HG03575 (cell line): ENCODE data around the gene SLC16A5.
"Not testable (repeated sequence)": the region's sequence is repeated elsewhere in the genome, so short reads cannot be mapped to it uniquely, and the experiment has no call there.

Experiments
- ATAC-seq: cut with Tn5 transposase; IDR thresholded peaks from one replicate; pipeline ENCODE4 v1.9.1; 2021; ENCODE audit not compliant: unreplicated experiment, insufficient number of reproducible peaks, low FRiP score; ENCODE audit errors: extremely low read depth

The SLC16A5 gene

DNA sequence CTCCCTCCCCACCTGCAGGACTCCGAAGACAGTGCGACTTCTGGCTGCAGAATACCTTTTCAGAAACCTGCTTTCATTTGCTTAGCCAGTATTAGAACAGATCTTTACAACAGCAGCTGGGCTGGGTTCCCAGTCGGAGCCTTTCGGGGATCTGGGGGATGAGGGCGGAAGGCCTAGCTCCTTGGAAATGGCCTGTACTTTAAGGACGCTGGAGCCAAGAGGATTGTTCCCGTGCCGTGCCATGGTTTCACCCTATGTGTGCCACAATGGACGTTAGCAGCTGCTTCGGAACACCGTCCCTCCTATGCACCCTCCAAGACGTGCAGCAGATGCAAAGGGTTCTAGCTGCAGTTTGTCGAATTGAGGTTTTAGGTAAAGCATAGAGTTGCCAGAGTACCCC is 24.6 kb upstream of the SLC16A5 start:
- ATAC-seq, result no peak

GRCh38 chr17:75063626-75064025 is 24.1 kb upstream of the SLC16A5 start:
- no peak for ATAC-seq

DNA sequence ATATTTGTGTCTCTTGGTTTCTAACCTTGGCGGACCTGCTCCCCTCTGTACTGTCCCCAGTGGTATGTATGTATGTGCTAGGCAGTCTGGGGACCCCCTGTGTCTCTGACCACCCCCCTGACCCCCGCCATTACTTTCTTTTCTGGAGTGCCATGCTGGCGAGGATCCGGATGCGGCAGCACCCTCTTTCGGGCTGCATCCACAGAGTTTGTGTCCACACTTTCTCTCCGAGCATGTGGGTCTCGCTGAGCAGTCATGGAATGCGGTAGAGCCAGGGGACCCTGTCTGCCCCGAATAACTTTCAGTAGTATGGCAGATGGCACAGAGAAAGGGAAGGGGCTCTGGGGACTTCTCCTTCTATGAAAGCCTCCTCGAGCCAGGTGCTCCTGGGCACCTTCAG is 23.7 kb upstream of the SLC16A5 start:
- ATAC-seq, result no peak

DNA sequence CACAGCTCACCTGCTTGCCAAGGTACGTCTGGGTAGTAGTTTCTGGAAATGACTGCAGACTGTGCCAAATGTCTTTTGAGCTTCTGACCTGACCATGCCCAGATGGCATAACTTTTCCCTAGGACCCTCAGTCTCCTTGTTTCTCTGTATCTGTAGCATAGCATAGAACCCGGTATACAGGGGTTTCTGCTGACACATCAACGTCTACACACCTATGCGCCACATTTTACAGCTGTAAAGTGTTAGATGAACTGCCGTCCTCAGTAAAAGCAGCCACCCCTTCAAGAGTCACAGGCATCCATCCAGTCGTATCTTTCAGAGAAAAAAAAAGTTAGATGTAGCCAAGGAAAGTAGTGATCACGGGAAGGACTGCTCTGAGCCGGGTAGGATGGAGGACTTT is 23.3 kb upstream of the SLC16A5 start:
- no peak for ATAC-seq

GRCh38 chr17:75064867-75065561 is 22.7 kb upstream of the SLC16A5 start:
- ATAC-seq, result no peak

DNA sequence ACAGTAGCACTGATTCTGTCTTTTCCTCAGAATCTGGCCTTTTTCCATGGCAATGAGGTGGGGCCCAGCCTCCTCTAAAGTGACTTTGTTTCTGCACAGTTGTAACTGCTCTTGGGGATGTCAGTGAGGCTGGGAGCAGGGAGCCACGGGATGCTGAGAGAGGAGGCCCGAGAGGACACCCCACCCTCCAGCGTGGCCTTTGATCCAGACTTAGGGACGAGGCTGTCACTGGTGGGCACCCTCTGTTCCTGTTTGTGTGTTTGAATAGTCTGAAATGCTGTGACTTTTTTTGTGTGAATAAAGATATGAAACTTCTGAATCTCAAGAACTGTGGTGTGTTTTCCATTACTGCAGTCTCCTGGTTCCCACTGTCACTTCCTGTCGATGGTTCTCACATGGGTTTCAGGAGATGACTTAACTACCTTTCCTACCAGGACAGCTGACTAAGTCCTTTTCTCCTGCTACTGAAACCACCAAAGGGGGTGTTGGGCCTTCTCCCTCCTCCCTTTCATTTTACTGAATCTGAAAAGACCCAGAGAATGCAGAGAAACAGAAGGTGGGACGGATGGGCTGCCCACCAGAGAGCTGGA is 22.1 kb upstream of the SLC16A5 start:
- no peak for ATAC-seq

GRCh38 chr17:75067856-75068255 is 19.9 kb upstream of the SLC16A5 start:
- no peak for ATAC-seq

GRCh38 chr17:75068750-75069149 is 19.0 kb upstream of the SLC16A5 start:
- ATAC-seq, result no peak

DNA sequence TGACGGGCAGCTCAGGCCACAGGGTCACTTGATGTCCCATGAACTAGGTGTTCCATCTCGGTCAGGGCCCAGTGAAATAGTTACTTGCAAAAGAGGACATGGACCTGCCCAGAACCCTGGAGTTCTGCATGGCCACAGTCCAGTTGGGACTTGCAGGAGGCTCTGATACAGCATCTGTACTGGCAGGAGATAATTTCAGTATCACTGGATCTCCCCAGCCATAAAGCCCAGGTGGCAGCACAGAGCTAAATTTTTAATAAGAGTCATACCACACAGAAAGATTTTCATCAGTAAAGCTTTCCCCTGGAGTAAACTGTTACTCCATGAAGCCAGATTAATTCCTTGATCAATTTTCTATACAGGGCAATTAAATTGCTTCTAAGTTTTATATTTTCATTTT is 18.0 kb upstream of the SLC16A5 start:
- no peak for ATAC-seq

GRCh38 chr17:75071478-75072271 is 16.1 kb upstream of the SLC16A5 start:
- ATAC-seq, result not testable (repeated sequence)

GRCh38 chr17:75072909-75073308 is 14.8 kb upstream of the SLC16A5 start:
- not testable (repeated sequence) for ATAC-seq

DNA sequence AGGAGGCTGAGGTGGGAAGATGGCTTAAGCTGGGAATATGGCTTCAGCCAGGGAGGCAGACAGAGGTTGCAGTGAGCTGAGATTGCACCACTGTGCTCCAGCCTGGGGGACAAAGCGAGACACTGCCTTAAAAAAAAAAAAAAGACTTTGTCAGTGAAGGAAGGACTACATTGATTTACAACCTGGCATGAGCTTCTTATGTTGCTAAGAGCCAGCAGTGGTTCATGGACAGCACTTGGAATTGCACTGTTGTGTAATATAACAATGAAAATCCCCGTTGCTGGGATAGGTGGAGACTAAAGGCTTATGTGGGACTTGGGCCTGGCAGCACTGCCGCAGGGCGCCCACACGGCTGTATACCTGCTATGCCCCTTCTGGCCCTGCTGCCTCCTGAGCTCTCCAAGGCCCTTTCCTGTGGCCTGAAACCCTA is 14.1 kb upstream of the SLC16A5 start:
- ATAC-seq, result no peak

DNA sequence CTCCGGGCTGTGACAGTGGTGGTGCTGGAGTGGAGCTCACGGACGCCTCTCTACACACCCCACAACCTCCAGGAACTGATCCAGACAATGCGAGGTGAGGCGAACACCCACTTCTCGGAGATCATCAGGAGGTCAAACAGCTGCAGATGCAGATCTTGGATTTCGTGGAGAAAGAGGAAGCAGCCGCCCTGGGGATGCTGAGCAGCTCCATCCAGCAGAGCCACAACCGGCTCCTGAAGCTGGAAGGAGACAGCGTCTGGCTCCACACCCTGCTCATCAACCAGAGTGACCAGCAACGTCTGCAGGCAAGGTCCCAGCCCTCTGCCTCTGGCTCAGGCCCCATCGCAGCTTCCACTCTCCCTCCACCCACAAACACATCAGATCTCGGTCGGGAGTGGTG is 13.2 kb upstream of the SLC16A5 start:
- ATAC-seq, result no peak

GRCh38 chr17:75075597-75076336 is 12.0 kb upstream of the SLC16A5 start:
- ATAC-seq, result no peak

GRCh38 chr17:75077072-75077495 is 10.7 kb upstream of the SLC16A5 start:
- no peak for ATAC-seq

DNA sequence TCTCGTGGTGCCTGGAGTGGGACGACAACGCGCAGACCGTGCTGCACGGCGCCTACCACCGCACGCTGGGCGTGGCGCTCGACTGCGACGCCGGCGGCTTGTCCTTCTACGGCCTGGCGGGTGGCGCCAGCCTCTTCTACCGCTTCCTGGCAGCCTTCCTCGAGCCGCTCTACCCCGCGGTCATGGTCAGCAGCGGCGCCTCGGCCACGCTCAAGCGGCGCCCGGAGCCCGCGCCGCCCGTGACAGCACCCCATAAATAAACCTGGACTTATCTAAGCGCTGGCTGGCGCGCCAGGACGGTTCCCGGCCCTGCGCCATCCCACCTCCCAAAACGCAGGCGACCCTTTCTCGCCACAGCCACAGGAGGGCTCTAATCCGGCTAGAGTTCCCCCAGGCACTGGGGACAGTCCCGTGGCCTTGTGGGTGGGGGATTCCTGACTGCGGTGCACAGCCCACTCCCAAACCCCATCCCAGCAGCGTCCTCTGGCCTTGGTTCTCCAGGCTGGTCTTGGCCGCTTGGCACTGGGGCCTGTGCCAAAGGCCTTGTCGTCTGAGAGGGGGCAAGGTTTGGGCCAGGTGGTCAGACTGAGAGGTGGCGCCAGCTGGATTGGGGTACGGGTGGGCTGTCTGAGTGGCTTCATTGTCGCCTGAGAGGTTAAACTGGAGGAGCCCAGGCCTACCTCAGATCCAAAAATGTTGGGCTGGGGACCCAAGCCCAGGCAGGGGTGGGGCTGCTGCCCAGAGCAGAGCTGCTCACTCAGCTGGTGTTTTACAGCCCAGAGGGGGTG is 10.1 kb upstream of the SLC16A5 start:
- ATAC-seq, result no peak

DNA sequence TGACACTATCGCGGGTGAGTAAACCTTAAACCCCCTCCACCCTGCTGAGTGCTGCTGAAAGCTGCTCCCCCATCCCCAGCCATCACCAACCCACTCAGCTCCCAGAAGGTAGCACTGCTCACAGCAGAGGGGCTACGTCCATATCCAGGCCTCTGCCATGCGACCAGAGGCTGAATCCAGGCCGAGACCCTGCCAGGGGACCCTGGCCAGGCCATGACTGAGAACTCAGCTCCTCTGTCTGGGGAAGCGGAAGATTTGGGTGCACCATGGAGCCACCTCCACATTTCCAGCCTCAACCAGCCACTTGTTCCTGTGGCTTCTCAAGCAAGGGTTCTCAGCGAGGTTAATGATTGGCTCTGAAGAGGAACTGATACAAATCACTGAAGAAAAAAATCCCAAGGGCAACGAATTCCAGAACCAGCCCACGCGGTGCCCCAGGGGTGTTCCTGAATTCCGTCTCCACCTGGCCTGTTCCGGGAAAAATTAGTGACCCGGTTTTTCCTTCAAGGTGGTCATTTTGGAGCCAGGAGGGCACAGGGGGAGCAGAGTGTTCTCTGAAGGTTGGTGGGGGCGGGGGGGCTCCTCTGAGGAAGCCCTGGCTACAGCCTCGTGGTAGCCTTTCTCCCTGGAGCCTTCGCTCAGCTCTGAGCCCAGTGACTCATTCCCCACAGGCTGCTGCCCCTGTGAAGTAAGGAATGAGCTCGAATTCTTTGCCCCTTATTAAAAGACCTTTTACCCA is 9.3 kb upstream of the SLC16A5 start:
- no peak for ATAC-seq

DNA sequence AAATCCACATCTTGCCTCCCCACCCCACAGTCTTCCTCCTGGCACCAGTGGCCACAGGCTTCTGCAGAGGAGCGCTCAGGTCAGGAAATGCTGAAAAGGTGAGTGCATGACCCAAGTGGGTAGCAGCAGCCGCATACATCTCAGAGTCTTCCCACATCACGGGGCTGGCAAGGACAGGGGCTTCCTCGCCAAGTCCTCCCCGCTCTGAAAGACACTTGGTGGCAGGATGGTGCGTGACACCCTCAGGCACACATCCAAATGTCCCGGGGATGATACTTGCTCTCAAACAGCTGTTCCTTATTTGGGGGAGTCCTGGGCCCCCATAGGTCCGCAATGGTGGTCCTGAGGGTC is 8.8 kb upstream of the SLC16A5 start:
- no peak for ATAC-seq
